GM15510 (cell line): ENCODE data around the gene IL10RA.

ENCODE experiments used
- POLR2A ChIP-seq: IDR thresholded peaks from 3 replicates; pipeline ENCODE4 v1.6.1; 2011; ENCODE audit warnings: borderline replicate concordance; ENCODE audit not compliant: insufficient read length; ENCODE audit errors: extremely low read depth

The IL10RA gene

DNA sequence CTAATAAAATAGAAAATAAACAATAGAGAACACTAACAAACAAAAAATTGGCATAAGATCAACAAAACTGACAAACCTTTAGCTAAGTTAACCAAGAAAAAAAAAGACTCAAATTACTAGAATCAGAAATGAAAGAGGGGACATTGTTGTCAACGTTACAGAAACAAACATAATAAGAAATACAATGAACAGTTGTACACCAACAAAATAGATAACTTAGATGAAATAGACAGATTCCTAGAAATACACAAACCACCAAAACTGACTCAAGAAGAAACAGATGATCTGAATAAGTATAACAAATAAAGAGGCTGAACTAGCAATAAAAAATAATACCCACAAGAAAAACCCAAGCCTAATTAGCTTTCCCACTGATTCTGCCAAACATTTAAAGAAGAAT, 55.9 kb downstream of the IL10RA start:
- no peak for TF ChIP-seq POLR2A

GRCh38 chr11:118042796-118043195, 56.6 kb downstream of the IL10RA start:
- TF ChIP-seq POLR2A = no peak

DNA sequence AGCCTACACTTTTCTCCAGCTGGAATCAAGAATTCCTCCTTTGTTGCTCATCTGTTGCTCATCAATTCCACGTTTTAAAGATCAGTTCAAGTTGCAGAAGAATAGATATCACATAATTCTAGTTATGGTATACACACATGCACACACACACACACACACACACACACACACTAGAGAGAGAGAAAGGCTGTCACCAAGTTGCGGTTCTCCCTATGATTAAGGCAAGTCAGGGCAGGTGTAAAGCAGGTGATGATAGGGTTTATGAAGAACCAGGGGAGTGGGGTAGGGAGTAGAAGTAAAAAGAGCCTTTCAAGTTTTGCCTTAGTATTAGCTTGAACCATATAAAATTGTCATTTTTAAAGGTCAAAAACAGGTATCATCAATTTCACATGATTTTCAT, 59.0 kb downstream of the IL10RA start:
- TF ChIP-seq POLR2A = no peak

DNA sequence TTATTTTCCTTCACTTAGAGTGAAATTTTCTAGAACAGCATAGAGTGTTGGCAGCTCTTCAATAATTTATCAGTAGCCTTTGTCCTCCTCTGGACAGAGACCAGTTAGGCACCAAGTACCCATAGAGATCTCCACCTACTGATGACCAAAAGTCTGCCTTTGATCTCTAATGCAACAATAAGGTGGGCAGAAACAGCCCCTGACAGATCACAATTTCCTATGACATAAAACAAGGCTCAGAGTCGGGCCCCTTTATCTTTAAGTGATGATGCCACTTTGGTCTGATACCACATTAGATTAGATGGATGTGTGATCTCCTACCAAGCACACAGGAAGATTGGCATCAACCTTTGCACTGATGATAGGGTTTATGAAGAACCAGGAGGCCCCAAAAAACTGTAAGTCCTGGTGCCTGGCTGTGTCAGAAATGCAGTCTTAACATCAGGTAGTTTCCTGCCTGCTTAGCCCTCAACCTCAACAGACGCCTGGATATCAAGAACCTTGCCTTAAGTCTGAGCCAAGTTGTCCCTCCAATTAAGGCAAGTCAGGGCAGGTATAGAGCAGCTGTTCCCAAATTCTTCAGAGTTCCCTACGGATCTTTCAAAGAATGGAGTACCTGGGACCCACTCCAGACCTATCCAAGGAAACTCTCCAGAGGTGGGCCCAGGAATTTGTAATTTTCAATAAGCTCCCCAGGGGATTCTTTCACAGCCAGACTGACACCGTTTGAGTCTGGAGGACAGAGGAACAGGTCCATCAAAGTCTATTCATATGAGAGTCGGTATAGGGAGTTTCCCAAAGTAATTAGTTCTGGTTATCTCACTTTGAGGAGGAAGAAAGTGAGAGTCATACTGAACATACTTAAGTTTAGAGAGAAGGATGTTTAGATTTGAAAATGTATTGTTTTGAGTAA, 60.1 kb downstream of the IL10RA start:
- TF ChIP-seq POLR2A = no peak

DNA sequence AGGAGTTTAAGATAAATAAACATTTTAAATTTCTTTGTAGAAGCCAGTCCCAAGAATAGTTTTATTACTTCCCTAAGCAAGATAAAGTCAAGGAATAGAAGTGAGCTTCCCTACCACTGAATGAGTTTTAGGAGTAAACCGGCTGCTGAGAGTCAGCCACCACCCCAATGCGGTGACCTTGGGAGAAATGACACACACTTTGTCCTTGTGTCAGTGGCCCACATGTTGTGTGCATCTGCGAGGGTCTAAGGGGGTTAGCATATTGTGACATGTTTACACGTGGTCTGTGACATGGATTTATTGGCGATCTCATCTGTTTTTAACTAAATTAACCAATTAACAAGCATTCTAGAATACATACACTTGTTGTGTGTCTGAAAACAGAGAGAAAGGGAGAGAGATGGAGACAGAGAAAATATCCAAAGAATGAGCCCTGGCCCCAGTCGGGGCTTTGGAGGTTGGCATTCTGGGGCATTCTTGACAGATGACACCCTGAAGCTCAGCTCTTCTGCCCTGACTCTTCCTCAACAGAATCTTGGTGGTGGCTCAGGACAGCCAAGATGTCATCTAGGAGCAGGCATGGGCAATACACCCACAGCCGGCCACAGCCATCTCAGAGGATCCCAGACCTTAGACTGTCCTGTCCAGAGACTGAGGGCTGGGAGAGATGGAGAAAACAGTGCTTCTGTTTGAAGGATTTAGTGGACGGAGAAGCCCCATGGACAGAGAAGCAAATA, 60.9 kb downstream of the IL10RA start:
- TF ChIP-seq POLR2A = no peak

GRCh38 chr11:118047749-118048148, 61.6 kb downstream of the IL10RA start:
- no peak for TF ChIP-seq POLR2A

DNA sequence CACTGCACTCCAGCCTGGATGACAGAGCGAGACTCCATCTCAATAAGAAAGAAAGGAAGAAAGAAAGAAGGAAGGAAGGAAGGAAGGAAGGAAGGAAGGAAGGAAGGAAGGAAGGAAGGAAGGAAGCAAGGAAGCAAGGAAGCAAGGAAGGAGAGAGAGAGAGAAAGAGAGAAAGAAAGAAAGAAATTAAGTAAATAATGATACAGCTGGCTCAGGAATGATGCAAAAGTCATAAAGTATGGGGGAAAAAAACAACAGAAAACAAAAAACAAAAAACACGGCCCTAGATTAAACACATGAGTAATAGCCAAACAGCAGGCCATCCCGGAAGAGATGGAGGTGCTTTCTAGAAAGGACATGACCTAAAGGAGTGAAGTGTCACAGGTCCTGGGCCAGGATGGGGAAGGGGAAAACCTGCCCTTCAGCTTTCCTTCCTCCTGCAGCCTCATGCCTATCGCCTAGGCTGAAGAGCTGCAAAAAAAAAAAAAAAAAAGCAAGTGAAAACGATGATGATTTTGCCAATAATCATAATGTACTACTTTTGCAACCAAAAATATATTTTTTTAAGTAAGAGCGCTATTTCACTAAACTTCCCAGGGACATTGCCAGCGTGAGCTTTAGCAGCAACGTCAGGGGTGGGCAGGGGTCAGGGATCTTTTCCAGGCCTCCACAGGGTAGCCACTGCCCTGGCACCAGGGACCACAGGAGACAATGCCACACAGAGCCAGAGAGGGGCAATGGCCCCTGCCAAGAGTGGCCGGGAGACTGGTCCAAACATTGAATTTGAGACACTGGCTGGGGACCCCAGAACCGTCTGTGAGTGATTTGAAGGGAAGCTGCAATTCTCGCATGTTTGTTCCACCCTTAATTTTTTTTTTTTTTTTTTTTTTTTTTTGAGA, 62.5 kb downstream of the IL10RA start:
- no peak for TF ChIP-seq POLR2A

GRCh38 chr11:118049771-118050170, 63.6 kb downstream of the IL10RA start:
- TF ChIP-seq POLR2A = no peak

GRCh38 chr11:118050208-118050891, 64.2 kb downstream of the IL10RA start:
- no peak for TF ChIP-seq POLR2A
